GM21390 (cell line): ENCODE results near the gene MTMR2.

Source experiments
- ATAC-seq: cut with Tn5 transposase; IDR thresholded peaks from one replicate; pipeline ENCODE4 v1.9.1; 2021; ENCODE audit not compliant: unreplicated experiment

MTMR2 gene

GRCh38 chr11:95923728-95924413, at the start of gene MTMR2:
TSS of gene MTMR2 (minus strand) at chr11:95924107. CDS start at chr11:95923954, 153 bp downstream.
- peak; percentile 99 for ATAC-seq

DNA sequence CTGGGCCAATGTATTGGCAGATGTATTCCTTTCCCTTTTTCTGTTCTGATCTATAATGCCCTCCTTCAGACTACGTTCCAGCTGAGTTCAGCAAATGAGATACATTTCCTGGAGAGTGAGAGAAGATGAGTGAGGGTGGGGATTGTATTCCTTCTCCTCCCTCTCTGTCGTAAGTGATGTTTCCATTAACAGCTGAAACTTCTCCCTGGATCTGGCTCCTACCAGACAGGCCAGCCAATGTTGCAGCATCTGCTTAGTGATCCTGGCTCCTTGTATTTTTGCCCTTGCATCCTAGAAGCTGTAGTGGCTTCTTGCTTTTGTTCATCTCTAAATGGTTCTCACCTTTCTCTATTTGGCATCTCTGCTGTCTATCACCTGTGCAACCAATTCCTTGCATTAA, 48.2 kb upstream of the MTMR2 start:
- ATAC-seq: no peak

- no peak for ATAC-seq
Observed at GRCh38 chr11:95968585-95968984, 44.7 kb upstream of the MTMR2 start.

DNA sequence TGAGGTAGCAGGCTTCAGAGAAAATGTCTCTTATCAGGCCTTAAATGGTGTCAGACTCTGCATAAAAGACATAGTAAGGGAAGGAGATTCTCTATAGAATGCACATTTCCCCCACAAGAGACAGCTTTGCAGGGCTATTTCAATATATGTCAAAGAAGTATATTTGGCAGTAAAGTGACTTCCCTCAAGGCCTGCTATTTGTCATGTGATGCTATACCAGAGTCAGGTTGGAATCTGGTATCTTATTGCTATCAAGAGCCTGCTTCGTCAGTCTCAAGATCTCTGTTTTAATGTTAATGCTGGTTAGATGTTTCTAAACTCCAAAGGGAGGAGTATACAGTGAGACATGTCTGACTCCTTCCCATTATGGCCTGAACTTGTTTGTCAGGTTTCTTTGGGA, 40.4 kb upstream of the MTMR2 start:
- ATAC-seq: no peak

DNA sequence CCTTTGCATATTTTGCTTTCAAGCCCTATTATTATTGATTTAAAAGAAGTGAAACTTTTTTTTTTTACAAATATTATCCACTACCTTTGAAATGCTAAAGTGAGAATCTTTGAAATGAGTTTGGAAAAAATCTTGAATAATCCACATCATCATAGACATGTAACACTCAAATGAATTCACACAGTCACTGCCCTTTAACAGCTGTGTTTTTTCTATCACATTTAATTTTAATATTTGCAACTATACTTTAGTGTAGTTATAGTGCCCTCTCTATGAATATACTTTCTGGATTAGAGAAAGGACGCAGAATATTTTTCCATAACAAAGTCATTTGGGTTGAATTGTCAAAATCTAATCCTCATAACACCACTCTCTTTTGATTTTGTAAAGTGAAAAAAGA, 37.9 kb upstream of the MTMR2 start:
- ATAC-seq: no peak

- ATAC-seq: no peak
Observed at GRCh38 chr11:95950905-95951304, 27.0 kb upstream of the MTMR2 start.

GRCh38 chr11:95948637-95949036, 24.7 kb upstream of the MTMR2 start:
- ATAC-seq: no peak

GRCh38 chr11:95944623-95945022, 20.7 kb upstream of the MTMR2 start:
- ATAC-seq: no peak

DNA sequence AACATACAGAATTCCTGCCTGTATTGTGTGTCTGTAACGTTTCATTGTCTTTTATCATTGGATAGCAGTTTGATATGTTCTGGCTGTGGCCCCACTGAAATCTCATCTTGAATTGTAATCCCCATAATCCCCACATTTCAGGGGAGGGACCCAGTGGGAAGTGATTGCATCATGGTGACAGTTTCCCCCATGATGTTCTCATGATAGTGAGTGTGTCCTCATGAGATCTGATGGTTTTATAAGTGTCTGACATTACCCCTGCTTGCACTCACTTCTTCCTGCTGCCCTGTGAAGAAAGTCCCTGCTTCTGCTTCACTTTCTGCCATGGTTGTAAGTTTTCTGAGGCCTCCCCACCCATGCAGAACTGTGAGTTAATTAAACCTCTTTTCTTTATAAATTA, 19.6 kb upstream of the MTMR2 start:
- no peak for ATAC-seq

DNA sequence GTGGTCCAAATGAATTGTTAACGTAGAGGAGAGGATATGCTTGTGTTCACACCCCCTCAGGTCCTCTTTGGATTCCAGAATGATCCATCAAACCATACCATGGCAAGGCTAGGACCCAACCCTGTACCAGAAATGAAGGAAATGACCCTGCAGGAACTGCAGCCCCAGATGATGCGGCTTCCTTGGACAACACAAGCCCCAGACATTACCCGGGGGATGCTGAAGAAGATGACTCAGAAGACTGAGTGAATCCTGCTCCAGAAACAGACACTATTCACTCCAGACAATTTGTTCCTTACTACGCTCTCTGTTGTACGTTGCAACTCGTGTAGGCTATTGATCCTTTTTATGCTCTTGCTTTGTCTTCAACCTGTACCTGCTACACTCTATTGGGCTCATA, 15.2 kb upstream of the MTMR2 start:
- no peak for ATAC-seq

GRCh38 chr11:95937358-95937757, 13.5 kb upstream of the MTMR2 start:
- ATAC-seq: no peak

DNA sequence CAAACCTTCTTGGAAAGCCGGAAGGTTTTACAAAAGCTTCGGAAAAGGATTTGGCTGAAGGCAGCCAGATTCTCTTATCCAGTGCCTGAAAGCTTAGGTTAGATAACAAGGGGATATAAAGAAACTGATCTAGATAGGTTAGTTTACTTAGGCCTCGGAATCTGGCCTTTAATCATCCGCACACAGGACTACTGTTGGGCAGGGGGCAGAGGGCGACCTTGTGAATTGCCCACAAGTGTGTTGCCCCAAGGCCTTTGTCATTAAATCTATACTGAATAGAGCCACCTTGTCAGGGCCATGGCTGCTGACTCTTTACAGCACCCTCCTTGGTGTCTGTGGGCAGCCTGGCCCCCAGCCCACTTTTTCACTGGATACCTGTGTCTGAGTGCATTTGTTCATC, 9.7 kb upstream of the MTMR2 start:
- ATAC-seq: no peak

GRCh38 chr11:95931916-95932315, 8.0 kb upstream of the MTMR2 start:
- no peak for ATAC-seq

- ATAC-seq: no peak
Observed at GRCh38 chr11:95930948-95931347, 7.0 kb upstream of the MTMR2 start.

- ATAC-seq: no peak
Observed at GRCh38 chr11:95926726-95927125, 2.8 kb upstream of the MTMR2 start.

DNA sequence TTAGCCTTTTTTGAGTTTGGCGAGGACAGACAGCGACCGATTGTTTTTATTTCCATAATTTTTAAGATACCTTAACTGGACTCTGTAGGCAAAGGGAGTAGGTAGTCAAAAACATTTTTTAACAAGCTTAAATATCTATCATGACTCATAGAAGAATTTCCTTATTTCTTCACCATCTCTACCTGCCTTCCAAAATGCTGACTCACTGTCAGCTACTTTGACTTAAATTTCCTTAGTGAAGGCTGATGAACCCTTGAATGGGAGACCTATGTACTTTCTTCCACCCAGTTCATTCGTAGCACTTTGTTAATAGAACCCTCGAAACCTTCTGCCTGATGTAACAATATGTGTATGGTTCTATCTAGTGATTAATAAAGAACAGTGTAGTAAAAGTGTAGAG, 1.1 kb upstream of the MTMR2 start:
- ATAC-seq: no peak

- no peak for ATAC-seq
Observed at GRCh38 chr11:95924414-95924760, 480 bp upstream of the MTMR2 start.

DNA sequence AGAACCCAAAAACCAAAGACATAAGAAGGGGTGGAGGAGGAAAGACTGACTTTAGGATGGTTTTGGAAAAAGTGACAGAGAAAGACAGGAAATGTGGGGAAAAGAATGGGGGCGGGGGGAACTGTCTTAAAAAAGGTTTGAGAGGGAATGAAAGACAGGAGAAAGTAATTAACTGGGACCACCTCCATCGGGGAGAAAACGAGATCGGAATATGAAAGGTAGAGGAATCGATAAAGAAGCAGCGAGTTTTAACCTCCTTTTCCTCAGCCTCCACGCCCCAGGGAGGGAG, 524 bp downstream of the MTMR2 start:
- no peak for ATAC-seq

- ATAC-seq: no peak
Observed at GRCh38 chr11:95922536-95923438, 1.1 kb downstream of the MTMR2 start.

GRCh38 chr11:95922099-95922498, 1.8 kb downstream of the MTMR2 start:
- ATAC-seq: no peak

GRCh38 chr11:95920460-95921105, 3.3 kb downstream of the MTMR2 start:
- no peak for ATAC-seq

GRCh38 chr11:95919514-95919913, 4.4 kb downstream of the MTMR2 start:
- no peak for ATAC-seq
